HG02981 (cell line): ENCODE results near the gene BSPRY.
"Not testable (repeated sequence)": the region's sequence is repeated elsewhere in the genome, so short reads cannot be mapped to it uniquely, and the experiment has no call there.

Experiments used
- ATAC-seq: cut with Tn5 transposase; IDR thresholded peaks from one replicate; pipeline ENCODE4 v1.9.1; 2021; ENCODE audit warnings: mild to moderate bottlenecking, moderate library complexity; ENCODE audit not compliant: unreplicated experiment

BSPRY gene

DNA sequence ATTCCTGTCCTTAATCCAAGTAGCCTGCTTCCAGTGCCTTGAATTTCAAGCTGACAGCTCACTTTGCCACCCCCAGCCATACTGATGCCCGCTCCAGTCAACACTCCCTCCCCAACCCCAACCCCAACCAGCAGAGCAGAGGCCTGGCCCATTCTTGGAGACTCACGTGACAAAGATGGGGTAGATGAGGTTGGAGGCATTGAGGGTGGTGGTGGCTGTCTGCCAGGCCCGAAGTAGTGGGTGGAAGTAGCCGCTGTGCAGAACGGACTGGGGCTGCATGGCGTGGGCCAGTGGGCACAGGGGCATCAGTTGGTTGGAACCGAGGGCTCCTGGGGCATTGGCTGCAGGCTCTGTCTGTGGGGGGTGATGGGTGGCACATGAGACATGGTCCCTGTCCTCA is 43.9 kb downstream of the BSPRY start:
- no peak for ATAC-seq

DNA sequence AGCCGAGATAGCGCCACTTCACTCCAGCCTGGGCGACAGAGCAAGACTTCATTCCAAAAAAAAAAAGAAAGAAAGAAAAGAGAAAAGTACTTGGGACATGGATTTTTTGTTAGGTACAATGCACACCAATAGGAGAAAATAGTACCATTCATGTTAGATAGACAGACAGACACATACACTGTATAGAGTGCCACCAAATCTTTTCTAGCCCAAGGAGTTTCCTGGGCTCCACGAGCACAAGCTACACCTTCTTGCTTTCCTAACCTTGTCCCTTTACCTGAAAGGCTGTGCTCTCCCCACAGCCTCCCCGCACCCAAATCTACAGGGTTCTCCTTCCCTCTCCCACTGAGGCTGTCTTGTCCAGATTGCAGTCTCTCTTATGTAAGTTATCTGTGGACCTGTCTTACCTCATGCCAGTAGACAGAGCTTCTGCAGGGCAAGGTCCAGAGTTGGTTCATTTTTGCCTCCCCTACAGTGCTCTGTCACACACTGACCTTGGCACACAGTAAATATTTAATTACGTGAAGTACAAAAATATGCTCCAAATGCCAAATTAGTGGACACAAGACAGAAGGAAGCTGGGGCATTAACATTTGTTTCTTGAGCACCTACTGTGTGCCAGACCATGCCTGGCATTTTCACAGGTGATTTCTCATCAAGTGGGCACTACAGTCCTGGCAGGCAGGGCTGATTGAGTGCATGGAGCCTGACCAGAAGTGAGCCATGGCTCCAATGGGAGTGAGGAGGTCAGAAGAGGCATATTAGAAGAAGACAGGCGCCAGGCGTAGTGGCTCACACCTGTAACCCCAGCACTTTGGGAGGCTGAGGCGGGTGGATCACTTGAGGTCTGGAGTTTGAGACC is 45.9 kb downstream of the BSPRY start:
- ATAC-seq, result no peak

DNA sequence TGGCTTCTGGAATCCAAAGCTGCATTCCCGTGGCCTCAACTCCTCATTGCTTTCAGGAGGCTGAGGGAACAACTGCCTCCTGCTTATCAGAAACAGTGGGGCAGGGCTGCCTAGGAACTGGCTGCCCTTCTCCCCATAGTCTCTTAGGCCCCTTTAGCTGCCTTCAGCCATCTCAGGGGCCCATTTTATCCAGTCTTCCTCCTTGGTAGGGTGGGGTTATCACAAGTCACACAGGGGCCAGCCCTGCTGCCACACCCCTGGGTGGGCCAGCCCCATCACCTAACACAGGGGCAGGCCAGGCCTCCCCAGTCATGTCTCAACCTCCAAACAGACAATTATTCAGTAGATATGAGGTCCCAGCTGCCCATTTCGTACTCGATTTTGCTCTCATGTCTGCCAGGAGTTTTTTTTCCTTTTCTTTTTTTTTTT is 47.9 kb downstream of the BSPRY start:
- no peak for ATAC-seq

DNA sequence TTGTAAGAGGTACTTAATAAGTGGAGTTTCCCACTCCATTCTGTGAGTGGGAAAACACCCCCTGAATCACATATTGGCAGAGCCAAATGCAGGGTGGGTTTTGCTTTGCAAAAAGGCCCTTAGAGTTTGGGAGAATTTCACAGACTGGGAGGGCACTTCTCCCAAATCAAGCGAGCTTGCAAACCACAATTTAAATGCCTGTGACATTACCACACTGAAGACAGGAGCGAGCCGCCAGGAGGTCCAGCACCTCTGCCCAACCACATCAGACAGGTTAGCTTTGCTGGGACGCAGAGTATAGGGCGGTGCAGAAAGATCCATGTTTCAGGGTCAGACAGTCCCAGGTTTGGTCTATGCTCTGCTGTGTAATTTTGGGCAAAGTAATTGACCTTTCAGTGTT is 49.5 kb downstream of the BSPRY start:
- no peak for ATAC-seq

DNA sequence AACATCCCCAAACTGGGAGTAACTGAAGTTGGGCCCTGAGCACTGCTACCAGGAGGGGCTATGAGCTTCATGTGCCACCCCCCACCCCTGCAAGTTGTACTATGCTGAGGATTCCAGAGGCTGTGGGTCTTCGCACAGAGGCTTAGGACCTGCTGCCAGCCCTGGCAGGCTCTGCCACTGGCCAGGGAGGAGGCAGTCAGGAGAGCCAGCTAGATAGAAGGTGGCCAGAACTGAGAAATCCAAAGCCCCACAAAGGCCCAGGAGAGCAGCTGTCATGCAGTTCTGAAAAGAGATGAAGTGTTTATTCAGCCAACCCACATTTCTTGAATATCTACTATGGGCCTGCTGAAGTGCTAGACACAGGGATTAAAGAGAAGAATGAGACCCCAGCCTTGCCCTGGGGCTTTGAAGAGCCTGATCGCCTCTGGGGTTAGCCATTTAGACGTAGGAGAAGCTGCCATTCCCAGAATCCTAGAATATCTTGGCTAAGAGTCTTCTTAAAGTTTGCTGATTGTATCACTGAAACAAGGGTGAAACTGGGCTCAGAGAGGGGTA is 50.4 kb downstream of the BSPRY start:
- ATAC-seq, result no peak

DNA sequence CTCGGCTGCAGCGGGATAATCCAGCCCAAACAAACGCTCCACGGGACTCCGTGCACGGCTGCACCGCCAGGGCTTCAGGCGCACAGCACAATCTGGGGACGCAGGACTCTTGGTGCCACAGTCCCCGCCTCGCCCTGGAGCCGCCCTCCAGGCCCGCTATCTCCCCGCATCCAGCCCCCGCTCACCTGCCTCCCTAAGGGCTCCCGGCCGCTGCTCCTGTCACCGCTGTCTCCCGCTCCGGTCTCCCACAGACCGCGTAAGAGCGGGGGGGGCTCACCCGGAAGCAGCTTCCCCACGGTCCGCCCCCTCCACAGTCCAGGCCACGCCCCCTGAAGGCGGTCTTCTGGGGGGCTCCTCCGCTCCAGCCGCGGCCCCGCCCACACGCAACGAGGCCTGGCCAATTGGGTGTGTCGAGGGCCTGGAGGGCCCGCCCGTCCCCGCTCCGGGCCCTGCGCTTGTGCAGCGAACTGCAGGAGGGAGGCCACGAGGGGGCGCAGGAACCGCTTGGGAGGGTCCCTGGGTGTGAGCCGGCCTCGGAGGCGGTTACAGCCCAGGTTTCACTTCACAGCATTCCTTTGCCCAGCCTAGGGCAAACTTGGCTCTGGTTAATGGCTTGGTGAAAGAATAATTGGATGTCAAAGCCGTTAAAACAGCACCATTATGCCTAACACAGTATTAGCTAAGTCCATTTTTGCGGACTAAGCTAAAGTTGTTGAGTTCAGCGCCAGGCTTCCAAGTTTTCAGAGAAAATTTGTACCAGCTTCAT is 51.9 kb downstream of the BSPRY start, which contains the start of gene ALAD:
ALAD (minus strand) TSS at position 258 of the 766 bp plus-strand sequence. CDS start 7,725 bp downstream, outside the sequence.
- peak; percentile 100 for ATAC-seq

DNA sequence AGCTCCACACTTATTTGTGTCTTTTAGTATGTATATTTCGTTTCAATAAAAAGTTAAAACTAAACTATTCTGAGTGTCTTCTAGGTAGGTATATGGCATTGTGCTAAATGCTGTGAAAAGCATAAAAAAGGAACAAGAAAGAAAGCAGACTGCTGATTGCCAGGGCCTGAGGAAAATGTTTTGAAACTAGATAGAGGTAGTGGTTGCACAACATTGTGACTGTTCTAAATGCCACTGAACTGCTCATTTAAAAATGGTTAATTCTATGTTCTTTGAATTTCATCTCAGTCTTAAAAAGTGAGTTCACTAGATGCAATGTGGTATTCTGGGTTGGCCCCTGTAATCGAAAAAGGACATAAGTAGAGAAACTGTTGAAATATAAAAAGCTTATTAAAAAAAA is 54.3 kb downstream of the BSPRY start:
- no peak for ATAC-seq

DNA sequence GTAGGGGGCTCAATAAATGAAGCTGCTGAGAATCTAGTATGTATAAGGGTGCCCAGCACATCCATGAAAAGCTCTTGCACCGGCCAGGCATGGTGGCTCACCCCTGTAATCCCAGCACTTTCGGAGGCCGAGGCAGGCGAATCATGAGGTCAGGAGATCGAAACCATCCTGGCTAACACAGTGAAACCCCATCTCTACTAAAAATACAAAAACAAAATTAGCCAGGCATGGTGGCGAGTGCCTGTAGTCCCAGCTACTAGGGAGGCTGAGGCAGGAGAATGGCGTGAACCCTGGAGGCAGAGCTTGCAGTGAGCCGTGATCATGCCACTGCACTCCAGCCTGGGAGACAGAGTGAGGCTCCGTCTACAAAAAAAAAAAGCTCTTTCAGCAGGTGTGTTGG is 57.0 kb downstream of the BSPRY start:
- not testable (repeated sequence) for ATAC-seq

DNA sequence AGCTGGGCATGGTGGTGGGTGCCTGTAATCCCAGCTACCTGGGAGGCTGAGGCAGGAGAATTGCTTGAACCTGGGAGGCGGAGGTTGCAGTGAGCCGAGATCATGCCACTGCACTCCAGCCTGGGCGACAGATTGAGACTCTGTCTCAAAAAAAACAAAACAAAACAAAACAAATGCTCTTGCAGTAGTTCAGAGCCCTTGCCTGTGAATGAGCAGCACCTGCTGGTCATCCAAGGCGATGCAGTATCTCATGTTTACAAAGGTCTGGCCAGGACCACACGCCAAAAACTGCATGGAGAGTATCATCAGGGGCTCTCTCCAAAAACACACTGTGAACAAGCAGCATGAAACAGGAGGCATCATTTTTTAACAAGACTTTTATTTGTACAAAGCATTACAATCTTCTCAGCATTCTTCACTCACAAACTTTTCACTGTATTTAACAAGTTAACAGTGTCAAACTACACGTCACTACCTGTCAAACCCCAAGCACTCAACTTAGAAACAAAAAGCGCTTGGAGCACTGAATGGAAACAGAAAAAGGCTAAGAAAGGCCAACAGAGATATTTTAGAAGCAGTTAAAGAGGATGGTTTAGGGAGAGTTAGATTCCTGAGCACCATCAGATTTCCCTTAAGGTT is 57.7 kb downstream of the BSPRY start:
- peak; percentile 33 for ATAC-seq

DNA sequence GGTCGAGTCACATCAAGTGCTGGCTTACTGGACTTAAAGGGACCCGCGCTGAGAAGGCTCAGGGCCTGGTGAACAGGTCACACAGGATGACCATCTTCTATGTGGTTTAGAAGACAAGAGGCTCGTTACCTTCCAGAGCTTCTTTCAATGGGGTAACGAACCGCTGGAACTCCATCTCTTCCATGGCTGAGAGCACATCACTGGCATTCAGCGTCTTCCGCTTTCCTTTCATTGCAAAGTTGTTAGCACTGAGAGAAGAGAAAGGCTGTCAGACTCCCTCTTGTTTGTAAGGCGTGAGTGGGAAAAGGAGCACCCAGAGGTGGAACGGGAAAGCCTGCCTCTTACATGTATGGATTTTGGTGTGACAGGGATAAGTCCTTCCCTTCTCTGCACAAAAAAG is 60.1 kb downstream of the BSPRY start:
- ATAC-seq, result no peak

DNA sequence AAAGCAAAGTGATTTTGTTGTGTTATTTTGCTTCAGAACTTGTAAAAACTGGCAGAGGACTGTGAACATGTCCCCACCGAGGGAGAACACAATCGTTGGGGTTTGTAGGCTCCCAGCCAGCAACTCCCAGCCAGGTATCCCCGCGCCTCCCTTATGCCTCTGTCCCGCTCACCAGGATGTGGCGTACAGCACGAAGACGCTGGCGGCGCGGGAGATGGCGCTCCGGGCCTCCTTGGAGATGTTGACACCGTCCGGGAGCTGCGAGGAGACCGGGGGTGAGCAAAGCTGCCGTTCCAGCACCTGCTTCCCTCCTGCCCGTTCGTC is 60.5 kb downstream of the BSPRY start:
- peak; percentile 1 for ATAC-seq

DNA sequence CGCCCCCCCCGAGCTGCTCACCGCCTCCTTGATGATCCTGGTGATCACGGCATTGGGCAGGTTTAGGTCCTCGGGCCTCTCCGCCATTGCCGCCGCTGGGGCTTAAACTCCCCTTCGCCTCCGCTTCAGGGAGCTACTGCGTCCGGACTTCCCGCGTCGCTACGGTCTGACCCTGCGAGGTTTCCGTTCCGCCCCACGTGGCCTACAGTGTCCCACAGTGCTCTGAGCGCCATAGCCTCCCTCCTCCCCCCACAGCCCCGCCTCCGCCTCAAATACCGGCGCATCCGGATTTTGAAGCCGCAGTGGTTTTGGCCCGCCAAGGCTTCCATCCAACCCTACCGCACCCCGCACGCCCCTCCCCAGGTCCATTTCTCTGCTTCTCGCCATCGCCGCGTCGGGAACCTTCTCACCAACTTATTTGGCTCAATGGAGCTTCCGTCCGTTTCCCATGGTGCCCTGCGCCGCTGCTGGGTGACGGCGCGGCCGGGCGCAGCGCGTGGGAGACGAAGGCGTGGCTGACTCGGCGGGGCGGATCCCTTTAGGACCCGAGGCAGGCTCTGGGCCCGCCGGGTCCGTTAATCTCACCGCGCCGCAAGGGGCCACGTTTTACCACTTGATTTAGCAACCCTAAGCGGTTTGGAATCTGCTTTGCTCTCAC is 61.0 kb downstream of the BSPRY start, which contains the start of the genes C9orf43 and POLE3:
C9orf43 (plus strand) TSS at position 541 of the 658 bp plus-strand sequence. CDS start 2,747 bp downstream, outside the sequence.
POLE3 (minus strand) TSS at position 469 of the 658 bp plus-strand sequence; CDS start at position 87, 382 bp downstream.
- ATAC-seq, result peak; percentile 91

DNA sequence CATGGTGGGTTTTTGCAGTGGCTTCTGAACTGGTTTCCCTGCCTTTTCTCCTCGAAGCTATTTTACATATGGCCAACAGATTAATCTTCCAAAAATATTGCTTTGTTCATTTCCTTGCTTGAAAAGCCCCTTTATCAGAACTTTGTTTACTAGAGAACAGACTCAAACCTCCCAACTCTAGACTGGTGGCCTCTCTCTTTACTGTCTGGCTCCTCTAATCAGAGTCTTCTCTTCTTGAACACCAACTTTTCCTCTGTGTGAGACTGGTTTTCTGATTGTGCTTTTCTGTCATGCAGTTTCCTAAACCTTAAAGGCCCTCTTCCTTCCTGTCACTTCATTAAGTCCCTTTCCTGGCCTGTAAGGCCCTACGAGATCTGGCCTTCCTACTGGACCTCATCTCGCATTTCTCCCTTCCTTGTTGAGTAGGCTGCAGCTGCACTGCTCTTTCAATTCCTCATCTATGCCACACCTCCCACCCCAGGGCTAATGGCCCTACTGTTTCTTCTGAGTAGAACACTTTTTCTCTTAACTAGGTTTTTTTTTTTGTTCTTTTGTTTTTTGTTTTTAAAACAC is 66.9 kb downstream of the BSPRY start:
- ATAC-seq, result peak; percentile 96

DNA sequence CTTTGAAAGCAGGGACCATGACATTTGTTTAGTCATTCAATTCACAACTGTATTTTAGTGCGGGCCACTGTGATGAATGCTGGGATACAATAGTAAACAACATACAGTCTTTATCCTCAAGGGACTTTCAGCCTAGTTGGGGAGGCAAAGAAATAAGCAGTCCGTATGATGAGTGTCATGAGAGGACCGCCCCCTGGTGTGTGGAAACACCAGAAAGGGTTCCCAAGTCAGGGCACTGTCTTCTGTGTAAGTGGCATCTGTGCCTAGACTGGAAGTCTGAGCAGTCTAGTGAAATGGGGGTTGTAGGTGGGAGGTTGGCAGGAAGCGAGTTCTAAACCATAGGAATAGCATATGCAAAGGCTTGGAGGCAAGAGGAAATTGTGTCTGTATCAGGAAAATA is 68.0 kb downstream of the BSPRY start:
- no peak for ATAC-seq
